NCI-H1436 treated with DMSO at 0.1 percent for 48 hours (cell line): ENCODE measurements around the gene GALK2.

Source experiments
- DNase-seq: peaks from one replicate; lab custom pipeline; 2025; lab: John Stamatoyannopoulos, UW

GALK2 gene

GRCh38 chr15:49169880-49170597, at the start of gene GALK2:
Gene GALK2, plus strand, starts transcription at chr15:49170247. Its CDS starts 76 bp downstream, at chr15:49170323.
- peak; percentile 34 for DNase-seq

GRCh38 chr15:49120832-49121231, 49.2 kb upstream of the GALK2 start:
- DNase-seq, result no peak

- DNase-seq, result no peak
These were observed 48.1 kb upstream of the GALK2 start for GRCh38 chr15:49121901-49122300.

- no peak for DNase-seq
These were observed 47.4 kb upstream of the GALK2 start for GRCh38 chr15:49122541-49123062.

- DNase-seq, result no peak
These were observed 45.7 kb upstream of the GALK2 start for GRCh38 chr15:49124371-49124770.

- DNase-seq, result no peak
These were observed 38.6 kb upstream of the GALK2 start for GRCh38 chr15:49131403-49131802.

GRCh38 chr15:49134683-49135341, 35.2 kb upstream of the GALK2 start:
- DNase-seq, result no peak

- DNase-seq, result no peak
These were observed 34.6 kb upstream of the GALK2 start for GRCh38 chr15:49135342-49135857.

- DNase-seq, result no peak
These were observed 34.1 kb upstream of the GALK2 start for GRCh38 chr15:49135911-49136310.

- DNase-seq, result no peak
These were observed 32.2 kb upstream of the GALK2 start for GRCh38 chr15:49137861-49138260.

- DNase-seq, result no peak
These were observed 24.1 kb upstream of the GALK2 start for GRCh38 chr15:49145651-49146609.

GRCh38 chr15:49148298-49148697, 21.7 kb upstream of the GALK2 start:
- no peak for DNase-seq

GRCh38 chr15:49148727-49149126, 21.3 kb upstream of the GALK2 start:
- DNase-seq, result no peak

GRCh38 chr15:49151831-49152230, 18.2 kb upstream of the GALK2 start:
- no peak for DNase-seq

- DNase-seq, result no peak
These were observed 17.3 kb upstream of the GALK2 start for GRCh38 chr15:49152552-49153312.

GRCh38 chr15:49154359-49154758, 15.7 kb upstream of the GALK2 start:
- DNase-seq, result no peak

- DNase-seq, result no peak
These were observed 15.3 kb upstream of the GALK2 start for GRCh38 chr15:49154799-49155109.

- DNase-seq, result peak; percentile 93
These were observed 14.8 kb upstream of the GALK2 start, which contains the start of gene COPS2 for GRCh38 chr15:49155110-49155833. Gene COPS2, minus strand, starts transcription at chr15:49155599. Its CDS starts 21 bp downstream, at chr15:49155578.

- no peak for DNase-seq
These were observed 14.0 kb upstream of the GALK2 start for GRCh38 chr15:49155834-49156627.

GRCh38 chr15:49163678-49164077, 6.4 kb upstream of the GALK2 start:
- no peak for DNase-seq
